Vagina (tissue), 2 donors: ENCODE results near the gene LRRC19. TPM values are rescaled to one million over a fixed set of nuclear protein-coding genes. Genes with fewer than 3 reads are reported as not detected.

Experiments used
- DNase-seq, 2 donors: peaks; one replicate each; pipeline ENCODE4 v3.0.0-alpha.2; 2017; ENCODE audit errors: extremely low spot score in 2 of 2
- H3K27ac ChIP-seq: fragments of 200-600 bp; sonication (generic); one replicate; pipeline ENCODE4 v1.5.1; 2019
- H3K27me3 ChIP-seq: fragments of 200-600 bp; sonication (generic); one replicate; pipeline ENCODE4 v1.5.1; 2019
- H3K36me3 ChIP-seq, 2 donors: fragments of 200-600 bp; sonication (generic); one replicate each; pipeline ENCODE4 v1.5.1; 2017 to 2019
- H3K4me1 ChIP-seq: fragments of 200-600 bp; sonication (generic); one replicate; pipeline ENCODE4 v1.5.1; 2019
- H3K4me3 ChIP-seq, 2 donors: fragments of 200-600 bp; sonication (generic); 1 replicate in 1 of 2; 2 replicates in 1 of 2; pipeline ENCODE4 v1.5.1; 2016 to 2019
- H3K9me3 ChIP-seq: fragments of 200-600 bp; sonication (generic); one replicate; pipeline ENCODE4 v1.5.1; 2019
- CTCF ChIP-seq, 3 experiments: fragments of 450-650 bp in 2 of 3; fragments of 200-600 bp in 1 of 3; sonication (generic) in 1 of 3; IDR thresholded peaks; one replicate each; pipeline ENCODE4 v1.5.1; 2017 to 2019; ENCODE audit warnings: antibody characterized with exemption in 3 of 3, mild to moderate bottlenecking in 2 of 3, moderate library complexity in 2 of 3
- POLR2A ChIP-seq, 2 donors: fragments of 450-650 bp; IDR thresholded peaks; one replicate each; pipeline ENCODE4 v1.6.1; 2017; ENCODE audit warnings: antibody characterized with exemption in 2 of 2, mild to moderate bottlenecking in 2 of 2, moderate library complexity in 2 of 2
- POLR2AphosphoS5 ChIP-seq, 2 donors: sonication (generic); formaldehyde crosslinking; IDR thresholded peaks; one replicate each; pipeline ENCODE4 v1.9.0; 2017; ENCODE audit warnings: antibody characterized with exemption in 2 of 2, mild to moderate bottlenecking in 2 of 2, low read depth in 1 of 2; ENCODE audit not compliant: insufficient read depth in 1 of 2
- intact Hi-C: fragments of 100-400 bp; cut with DNase I; formaldehyde crosslinking; loops from one replicate; pipeline ENCODE4 v1.15.1; 2023
- total RNA-seq: library from RNA; depleted of rRNA; stranded (reverse); fragments of >200 nt; gene quantifications from one replicate; pipeline ENCODE4 v1.2.3, GENCODE V29; 2016

The LRRC19 gene
- total RNA-seq, 1 donor from 2014 or later: not detected

GRCh38 chr9:26951794-26952193 lies 53.7 kb downstream of the LRRC19 start:
- DNase-seq: no peak
- Histone ChIP-seq H3K27me3 (no peaks in the 10 kb centered on the region), H3K4me3 (no peak overlapping the region), H3K27ac (no peak overlapping the region), H3K4me1 (peaks cover 6% of the 10 kb centered on the region), H3K36me3 (no peaks in the 10 kb centered on the region), H3K9me3 (no peaks in the 10 kb centered on the region)
- TF ChIP-seq POLR2AphosphoS5 (IDR thresholded peaks at IDR 0.05; ENCODE audit: insufficient read depth in 1 of 2, low read depth in 1 of 2) (no peak), POLR2A (IDR thresholded peaks at IDR 0.05) (no peak), CTCF (IDR thresholded peaks at IDR 0.05) (no peak)
- intact Hi-C loops: loop anchor here (10.0 kb wide), 1 partner anchor 623 kb away; the partner anchor contains the start of gene C9orf72

DNA sequence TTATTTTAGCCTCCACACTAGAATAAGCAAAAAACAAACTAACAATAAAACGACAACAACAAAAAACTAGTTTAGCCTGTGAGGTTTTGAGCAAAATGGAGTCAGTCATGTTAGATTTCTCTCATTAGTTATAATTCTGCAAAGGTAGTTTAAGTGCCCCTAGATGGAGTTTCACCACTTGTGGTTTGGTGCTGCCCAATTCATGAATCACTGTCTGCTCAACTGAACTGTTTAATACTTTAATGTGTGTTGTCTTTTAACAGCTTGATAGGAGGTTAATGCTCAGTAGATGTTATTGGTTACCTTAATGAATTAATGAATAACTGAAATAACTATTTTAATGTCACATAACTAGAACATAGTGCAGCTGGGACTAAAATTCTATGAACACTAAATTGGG lies 55.0 kb downstream of the LRRC19 start:
- no peak for DNase-seq
- TF ChIP-seq POLR2A (IDR thresholded peaks at IDR 0.05): no peak
- TF ChIP-seq POLR2AphosphoS5 (IDR thresholded peaks at IDR 0.05; ENCODE audit: insufficient read depth in 1 of 2, low read depth in 1 of 2): no peak
- no peak for TF ChIP-seq CTCF (IDR thresholded peaks at IDR 0.05)
- H3K4me3 ChIP-seq: no peak overlapping the region
- H3K27me3 ChIP-seq: no peaks in the 10 kb centered on the region
- peaks cover 17% of the 10 kb centered on the region for H3K4me1 ChIP-seq
- H3K27ac ChIP-seq: no peak overlapping the region
- no peaks in the 10 kb centered on the region for H3K9me3 ChIP-seq
- no peaks in the 10 kb centered on the region for H3K36me3 ChIP-seq
- intact Hi-C loops: loop anchor here (10.0 kb wide), 1 partner anchor 624 kb away; the partner anchor contains the start of gene C9orf72

DNA sequence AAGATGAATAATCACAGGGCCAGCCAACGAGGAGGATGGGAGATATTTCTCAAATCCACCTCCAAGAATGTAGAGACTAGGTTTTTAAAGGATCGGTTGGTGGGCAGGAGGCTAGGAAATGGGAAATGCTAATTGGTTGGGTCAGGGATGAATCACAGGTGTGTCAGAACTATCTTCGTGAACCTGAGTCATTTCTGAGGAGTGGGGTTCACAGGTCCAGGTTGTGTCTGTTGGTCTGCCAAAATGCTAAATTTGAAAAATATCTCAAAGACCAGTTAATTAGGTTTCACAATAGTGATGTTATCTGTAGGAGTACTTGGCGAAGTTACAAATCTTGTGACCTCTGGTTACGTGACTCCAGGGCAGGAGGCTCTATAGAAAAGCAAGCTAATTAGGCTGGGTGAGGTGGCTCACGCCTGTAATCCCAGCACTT lies 55.8 kb downstream of the LRRC19 start:
- Histone ChIP-seq H3K4me3 (no peak overlapping the region), H3K9me3 (no peaks in the 10 kb centered on the region), H3K4me1 (peaks cover 26% of the 10 kb centered on the region), H3K27ac (no peak overlapping the region), H3K27me3 (no peaks in the 10 kb centered on the region), H3K36me3 (no peaks in the 10 kb centered on the region)
- no peak for TF ChIP-seq CTCF (IDR thresholded peaks at IDR 0.05)
- TF ChIP-seq POLR2AphosphoS5 (IDR thresholded peaks at IDR 0.05; ENCODE audit: insufficient read depth in 1 of 2, low read depth in 1 of 2): no peak
- TF ChIP-seq POLR2A (IDR thresholded peaks at IDR 0.05): no peak
- intact Hi-C loops: loop anchor here (10.0 kb wide), 2 partner anchors 55 to 625 kb away; partner anchors contain the start of genes C9orf72 and CAAP1
- DNase-seq: no peak

GRCh38 chr9:26947736-26948135 lies 57.7 kb downstream of the LRRC19 start:
- TF ChIP-seq POLR2A (IDR thresholded peaks at IDR 0.05): no peak
- no peak for TF ChIP-seq POLR2AphosphoS5 (IDR thresholded peaks at IDR 0.05; ENCODE audit: insufficient read depth in 1 of 2, low read depth in 1 of 2)
- TF ChIP-seq CTCF (IDR thresholded peaks at IDR 0.05): no peak
- H3K4me3 ChIP-seq: peak overlapping the region; percentile 98 to 100
- H3K27ac ChIP-seq: peak overlapping the region; percentile 97
- no peak for DNase-seq
- H3K9me3 ChIP-seq: no peaks in the 10 kb centered on the region
- H3K27me3 ChIP-seq: no peaks in the 10 kb centered on the region
- peaks cover 41% of the 10 kb centered on the region for H3K4me1 ChIP-seq
- H3K36me3 ChIP-seq: no peaks in the 10 kb centered on the region
- intact Hi-C loops: loop anchor here (10.0 kb wide), 1 partner anchor 53 kb away; the partner anchor contains the start of gene CAAP1
